ENCODE results near the gene VPS16. TPM values are rescaled to one million over a fixed set of nuclear protein-coding genes. Genes with fewer than 3 reads are reported as not detected.

VPS16 gene
- total RNA-seq, 4 donors from 2014 or later: 26.7 to 44.9 (median 43.4) TPM

DNA sequence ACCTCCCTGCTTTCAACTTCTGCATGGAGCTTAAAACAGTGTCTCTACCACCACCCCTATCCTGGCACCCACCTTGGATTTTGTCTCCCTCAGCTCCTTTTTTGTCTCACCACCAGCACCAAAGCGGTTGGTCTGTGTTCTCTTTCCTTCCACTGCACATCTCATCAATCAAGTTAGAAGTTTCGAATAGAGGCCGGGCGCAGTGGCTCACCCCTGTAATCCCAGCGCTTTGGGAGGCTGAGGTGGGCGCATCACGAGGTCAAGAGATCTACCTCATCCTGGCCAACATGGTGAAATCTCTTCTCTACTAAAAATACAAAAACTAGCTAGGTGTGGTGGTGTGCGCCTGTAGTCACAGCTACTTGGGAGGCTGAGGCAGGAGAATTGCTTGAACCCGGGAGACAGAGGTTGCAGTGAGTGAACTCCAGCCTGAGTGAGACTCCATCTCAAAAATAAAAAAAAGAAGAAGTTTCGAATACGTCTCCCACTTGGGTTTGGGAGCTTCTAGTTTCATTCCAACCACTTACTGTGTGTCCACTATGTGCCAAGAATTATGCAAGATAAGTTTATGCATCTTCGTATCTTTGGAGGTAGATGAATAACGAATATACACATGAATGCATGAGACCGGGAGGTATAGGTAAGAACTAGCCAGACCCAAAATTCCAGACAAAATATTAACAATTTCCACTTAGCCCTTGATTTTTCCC is 6.0 kb upstream of the VPS16 start:
- intact Hi-C loops (cut with DNase I): no loop called here
- no peak for TF ChIP-seq CTCF (IDR thresholded peaks at IDR 0.05)
- DNase-seq: no peak

DNA sequence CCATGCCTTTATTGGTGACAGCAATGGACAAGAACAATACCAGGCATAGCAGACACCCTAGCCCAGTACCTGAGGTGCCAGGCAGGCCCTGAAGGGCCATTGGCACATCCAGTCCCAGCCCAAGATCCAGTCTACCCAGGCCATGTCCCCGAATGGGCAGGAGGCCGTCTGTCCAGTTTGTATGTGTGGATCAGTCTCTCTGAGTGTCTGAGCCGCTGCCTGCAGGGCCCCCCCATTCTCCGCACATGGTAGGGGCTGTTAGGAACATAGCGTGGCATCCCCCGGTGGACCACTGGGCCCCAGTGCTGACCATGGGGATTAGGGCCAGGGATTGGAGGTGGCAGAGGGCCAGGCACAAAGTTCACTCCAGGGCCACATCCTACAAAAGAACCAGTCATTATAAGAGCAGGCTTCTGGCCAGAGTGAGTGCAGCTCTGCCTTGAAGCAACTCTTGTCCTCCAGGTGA is 5.2 kb upstream of the VPS16 start:
- Histone ChIP-seq H3K4me1 (peaks cover 8 to 14% of the 10 kb centered on the region in 2 donors), H3K27me3 (no peaks in the 10 kb centered on the region), H3K4me3 (replicated peaks in 1 of 3) (no peak overlapping the region), H3K27ac (no peak overlapping the region), H3K9me3 (no peaks in the 10 kb centered on the region), H3K36me3 (peaks cover 0 to 8% of the 10 kb centered on the region in 2 donors)
- DNase-seq: no peak
- TF ChIP-seq POLR2A (IDR thresholded peaks at IDR 0.05) (no peak), CTCF (IDR thresholded peaks at IDR 0.05) (no peak)
- intact Hi-C loops (cut with DNase I): no loop called here
- 80 to 93% methylated on average over 2 to 3 of the region's 6 CpGs for WGBS, 2 donors

More for the DNA sequence above, 6.0 kb upstream of the VPS16 start:
- no peaks in the 10 kb centered on the region for H3K27me3 ChIP-seq
- WGBS, 2 donors: 95 to 96% methylated on average over 14 of the region's 14 CpGs
- no peak overlapping the region for H3K27ac ChIP-seq
- no peaks in the 10 kb centered on the region for H3K9me3 ChIP-seq
- peaks cover 0 to 8% of the 10 kb centered on the region in 2 donors for H3K36me3 ChIP-seq
- peaks cover 4 to 8% of the 10 kb centered on the region in 2 donors for H3K4me1 ChIP-seq
- no peak overlapping the region for H3K4me3 ChIP-seq (replicated peaks in 1 of 3)

DNA sequence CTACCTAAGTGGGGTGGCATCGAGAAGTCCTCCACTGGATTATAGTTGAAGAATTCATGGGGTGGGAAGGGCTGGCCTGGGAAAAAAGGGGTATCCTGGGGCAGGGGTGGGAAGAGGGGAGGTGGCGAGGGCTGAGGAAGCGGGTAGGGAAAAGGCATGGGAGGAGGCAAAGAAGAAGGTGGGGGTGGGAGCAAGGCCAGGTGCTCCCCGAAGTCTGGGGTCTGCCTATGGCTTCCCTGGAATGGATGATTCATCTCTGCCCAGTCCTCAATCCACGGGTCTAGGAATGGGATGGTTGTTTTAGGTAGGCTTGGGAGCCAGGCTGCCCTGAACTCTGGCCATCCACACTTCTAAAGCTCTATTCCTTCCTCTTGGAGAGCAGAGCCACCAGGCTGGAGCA is 4.5 kb upstream of the VPS16 start:
- Histone ChIP-seq H3K4me1 (peaks cover 8 to 14% of the 10 kb centered on the region in 2 donors), H3K27me3 (no peaks in the 10 kb centered on the region), H3K9me3 (no peaks in the 10 kb centered on the region), H3K27ac (no peak overlapping the region), H3K4me3 (replicated peaks in 1 of 3) (no peak overlapping the region), H3K36me3 (peaks cover 0 to 8% of the 10 kb centered on the region in 2 donors)
- no peak for DNase-seq
- intact Hi-C loops (cut with DNase I): no loop called here
- TF ChIP-seq POLR2A (IDR thresholded peaks at IDR 0.05) (no peak), CTCF (IDR thresholded peaks at IDR 0.05) (no peak)
- 90 to 97% methylated on average over 5 of the region's 5 CpGs for WGBS, 2 donors

DNA sequence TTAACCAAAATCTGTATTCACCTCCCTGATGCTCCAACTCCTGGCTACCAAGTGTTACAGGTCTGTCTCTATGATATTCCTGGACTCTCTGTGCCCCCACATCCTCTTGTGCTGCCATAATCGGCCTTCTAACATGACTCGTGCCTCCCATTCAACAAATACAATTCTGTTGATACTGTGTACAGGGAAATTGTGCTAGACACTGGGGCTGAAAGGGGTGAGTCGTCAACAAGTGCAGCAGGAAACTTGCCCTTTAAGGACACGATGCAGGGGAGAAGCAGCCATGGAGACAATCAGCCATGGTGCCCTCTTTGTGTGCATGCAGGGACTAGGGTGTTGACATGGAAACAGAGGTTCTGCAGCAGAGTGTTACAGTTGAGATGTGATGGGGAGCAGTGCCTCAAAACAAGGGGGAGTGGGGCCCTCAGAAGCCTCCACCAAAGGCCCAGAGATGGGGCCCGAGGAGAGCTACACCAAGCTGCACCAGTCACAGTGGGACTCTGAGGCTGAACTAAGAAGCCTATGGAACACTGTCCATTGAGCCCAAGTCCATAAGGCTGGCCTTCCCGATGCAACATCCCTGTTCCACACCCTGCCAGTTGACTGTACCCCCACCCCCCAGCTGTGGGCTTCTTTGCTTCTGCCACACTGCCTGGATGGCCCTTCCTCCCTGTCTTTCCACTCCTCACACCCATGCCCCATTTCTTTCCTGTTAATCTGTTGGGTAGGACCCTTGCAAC is 3.2 kb upstream of the VPS16 start:
- Histone ChIP-seq H3K27ac (no peak overlapping the region), H3K27me3 (no peaks in the 10 kb centered on the region), H3K9me3 (no peaks in the 10 kb centered on the region), H3K4me1 (peaks cover 17 to 25% of the 10 kb centered on the region in 2 donors), H3K36me3 (peaks cover 0 to 8% of the 10 kb centered on the region in 2 donors), H3K4me3 (replicated peaks in 1 of 3) (no peak overlapping the region)
- DNase-seq: no peak
- WGBS, 2 donors: 93 to 95% methylated on average over 6 of the region's 6 CpGs
- intact Hi-C loops (cut with DNase I): no loop called here
- TF ChIP-seq POLR2A (IDR thresholded peaks at IDR 0.05) (no peak), CTCF (IDR thresholded peaks at IDR 0.05) (no peak)
